Choroid plexus epithelial cell (primary cell): ENCODE results near the gene ASAP2.

ENCODE experiments used
- DNase-seq: peaks from one replicate; pipeline ENCODE4 v3.0.0-alpha.2; 2010; ENCODE audit warnings: low read depth
- H3K4me3 ChIP-seq: 2 replicates; pipeline ENCODE4 v1.5.1; 2011; ENCODE audit warnings: low read depth, mild to moderate bottlenecking, control low read depth, low read length, moderate library complexity
- TF ChIP-seq, protein P1 (sequence below): conservative IDR thresholded peaks from 2 replicates; pipeline ENCODE4 v1.5.1; 2011; ENCODE audit warnings: low read depth, mild to moderate bottlenecking, control low read depth, inconsistent platforms, low read length, moderate library complexity

The ASAP2 gene

DNA sequence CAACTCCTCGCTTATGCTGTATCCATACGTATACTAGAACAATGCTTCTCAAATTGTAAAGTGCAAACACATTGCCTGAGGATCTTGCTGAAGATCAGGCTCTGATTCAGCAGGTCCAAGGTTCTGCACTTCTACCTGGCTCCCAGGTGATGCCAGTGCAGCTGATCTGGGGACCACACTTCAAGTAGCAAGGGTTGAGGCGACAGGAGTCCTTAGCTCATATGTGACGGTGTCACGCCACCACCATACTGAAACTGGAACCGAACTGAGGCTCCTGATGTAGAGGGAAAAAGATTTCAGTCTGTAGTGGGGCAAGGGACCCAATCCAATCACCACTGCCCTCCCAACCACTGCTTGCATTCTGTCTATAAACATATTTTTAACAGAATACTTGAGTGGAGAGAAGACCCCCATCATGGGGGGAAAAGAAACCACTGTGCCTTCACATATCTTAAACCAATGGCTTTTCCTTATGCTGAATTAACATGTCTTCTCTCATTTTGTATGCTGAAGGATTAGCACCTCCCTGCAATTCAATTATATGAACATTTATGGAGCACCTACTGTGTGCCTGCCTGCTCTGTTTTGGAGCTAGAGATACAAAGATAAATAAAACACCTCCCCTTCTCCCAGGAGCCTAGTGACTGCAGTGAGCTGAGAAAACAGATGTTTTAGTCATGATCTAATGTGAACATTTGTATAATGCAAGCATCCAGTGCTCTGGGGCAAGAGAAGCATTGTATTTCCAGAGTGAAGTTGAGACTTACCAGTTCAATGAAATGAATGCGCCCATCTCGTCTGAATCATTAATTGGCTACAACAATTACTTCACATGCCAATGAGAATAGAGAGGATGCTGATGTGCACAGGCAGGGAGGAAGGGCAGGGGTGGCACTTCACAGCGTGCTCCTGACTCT, 6.6 kb upstream of the ASAP2 start:
- TF ChIP-seq, protein P1, sequence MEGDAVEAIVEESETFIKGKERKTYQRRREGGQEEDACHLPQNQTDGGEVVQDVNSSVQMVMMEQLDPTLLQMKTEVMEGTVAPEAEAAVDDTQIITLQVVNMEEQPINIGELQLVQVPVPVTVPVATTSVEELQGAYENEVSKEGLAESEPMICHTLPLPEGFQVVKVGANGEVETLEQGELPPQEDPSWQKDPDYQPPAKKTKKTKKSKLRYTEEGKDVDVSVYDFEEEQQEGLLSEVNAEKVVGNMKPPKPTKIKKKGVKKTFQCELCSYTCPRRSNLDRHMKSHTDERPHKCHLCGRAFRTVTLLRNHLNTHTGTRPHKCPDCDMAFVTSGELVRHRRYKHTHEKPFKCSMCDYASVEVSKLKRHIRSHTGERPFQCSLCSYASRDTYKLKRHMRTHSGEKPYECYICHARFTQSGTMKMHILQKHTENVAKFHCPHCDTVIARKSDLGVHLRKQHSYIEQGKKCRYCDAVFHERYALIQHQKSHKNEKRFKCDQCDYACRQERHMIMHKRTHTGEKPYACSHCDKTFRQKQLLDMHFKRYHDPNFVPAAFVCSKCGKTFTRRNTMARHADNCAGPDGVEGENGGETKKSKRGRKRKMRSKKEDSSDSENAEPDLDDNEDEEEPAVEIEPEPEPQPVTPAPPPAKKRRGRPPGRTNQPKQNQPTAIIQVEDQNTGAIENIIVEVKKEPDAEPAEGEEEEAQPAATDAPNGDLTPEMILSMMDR, result no peak
- DNase-seq, result peak; percentile 79
- no peak overlapping the region for H3K4me3 ChIP-seq

DNA sequence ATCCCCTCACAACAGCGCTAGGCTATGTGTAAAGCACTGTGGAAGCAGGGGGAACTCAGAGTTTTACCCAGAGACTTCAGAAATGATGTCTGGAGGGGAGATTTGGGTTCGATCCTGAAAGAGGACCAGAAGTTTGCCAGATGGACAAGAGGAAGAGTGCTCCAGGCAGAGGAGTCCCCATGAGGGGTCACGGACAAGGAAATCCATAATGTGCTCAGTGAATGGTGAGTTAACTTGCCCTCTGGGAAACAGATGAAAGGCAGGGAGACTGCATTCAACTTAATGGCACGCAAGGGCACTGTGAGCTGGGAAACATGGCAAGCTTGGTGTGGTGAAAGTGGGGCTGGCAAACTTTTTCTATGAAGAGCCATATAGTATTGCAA, 6.0 kb upstream of the ASAP2 start:
- no peak overlapping the region for H3K4me3 ChIP-seq
- TF ChIP-seq, protein P1, result no peak
- DNase-seq, result no peak

GRCh38 chr2:9201185-9201891, 5.3 kb upstream of the ASAP2 start:
- H3K4me3 ChIP-seq, result no peak overlapping the region
- peak; percentile 77 for DNase-seq
- TF ChIP-seq, protein P1, result no peak

- DNase-seq, result no peak
- H3K4me3 ChIP-seq, result no peak overlapping the region
- TF ChIP-seq, protein P1, result no peak
These were observed 3.6 kb upstream of the ASAP2 start for GRCh38 chr2:9203006-9203405.

- no peak overlapping the region for H3K4me3 ChIP-seq
- DNase-seq, result no peak
- TF ChIP-seq, protein P1, result no peak
These were observed 2.7 kb upstream of the ASAP2 start for GRCh38 chr2:9203876-9204275.

GRCh38 chr2:9204939-9205338, 1.7 kb upstream of the ASAP2 start:
- no peak overlapping the region for H3K4me3 ChIP-seq
- TF ChIP-seq, protein P1, result no peak
- no peak for DNase-seq

DNA sequence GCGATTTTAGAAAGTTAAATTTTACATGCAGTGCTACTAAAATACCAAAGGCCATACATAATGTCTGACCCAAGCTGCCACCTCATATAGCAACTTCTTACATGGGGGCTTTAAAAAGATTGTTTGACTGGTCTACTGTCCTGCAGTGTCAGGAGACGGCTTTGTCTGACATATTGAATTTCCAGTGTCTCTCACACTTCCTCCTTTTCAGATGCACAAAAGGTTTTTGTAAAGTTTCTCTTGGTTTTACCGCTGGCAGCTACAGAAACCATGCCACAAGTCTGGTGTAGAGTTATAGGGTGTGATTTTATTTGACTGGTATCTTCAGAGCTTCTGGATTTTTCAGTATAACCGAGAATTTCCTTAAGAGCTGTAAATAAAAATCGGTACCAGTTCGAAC, 1.1 kb upstream of the ASAP2 start:
- H3K4me3 ChIP-seq, result peak overlapping the region; percentile 62
- TF ChIP-seq, protein P1, result no peak
- no peak for DNase-seq
